AG04449 (cell line): ENCODE measurements around the gene TBX5.

Experiments used
- CTCF ChIA-PET: fragments of 350-600 bp; formaldehyde crosslinking; extraction: SDS; loops from one replicate; lab custom pipeline; 2021; ENCODE audit warnings: antibody characterized with exemption; lab: Yijun Ruan, JAX
- POLR2A ChIA-PET: fragments of 400-600, 350-600 bp; formaldehyde crosslinking; extraction: SDS; loops from one replicate; lab custom pipeline; 2020; ENCODE audit warnings: antibody characterized with exemption, inconsistent platforms; lab: Yijun Ruan, JAX
- DNase-seq: peaks from one replicate; pipeline ENCODE4 v3.0.0-alpha.2; 2010; ENCODE audit warnings: low read depth, low spot score
- H3K4me3 ChIP-seq: 2 replicates; pipeline ENCODE4 v1.5.1; 2011; ENCODE audit warnings: low read depth, mild to moderate bottlenecking, control low read depth, low read length
- CTCF ChIP-seq: IDR thresholded peaks from one replicate; pipeline ENCODE4 v1.5.1; 2011; ENCODE audit warnings: mild to moderate bottlenecking, moderate library complexity, low read length, control low read depth, inconsistent platforms; ENCODE audit not compliant: insufficient read depth; ENCODE audit errors: missing control alignments

TBX5 gene

GRCh38 chr12:114405519-114406271, at the start of gene TBX5:
Gene TBX5, minus strand, starts transcription at chr12:114406144. Its CDS starts 2,246 bp downstream, at chr12:114403898.
- ChIA-PET POLR2A (no interaction called here), CTCF (no interaction called here)
- H3K4me3 ChIP-seq: peak within 1 kb of the TSS; percentile 43

GRCh38 chr12:114451657-114452056, 45.7 kb upstream of the TBX5 start:
- no peak overlapping the region for H3K4me3 ChIP-seq
- CTCF ChIA-PET: no interaction called here
- no peak for TF ChIP-seq CTCF

More at GRCh38 chr12:114405519-114406271, at the start of gene TBX5:
- DNase-seq: no peak
- no peak for TF ChIP-seq CTCF

GRCh38 chr12:114450515-114451300, 44.8 kb upstream of the TBX5 start:
- no peak for DNase-seq
- no peak for TF ChIP-seq CTCF
- no peak overlapping the region for H3K4me3 ChIP-seq
- ChIA-PET POLR2A (no interaction called here), CTCF (no interaction called here)

More at GRCh38 chr12:114451657-114452056, 45.7 kb upstream of the TBX5 start:
- no peak for DNase-seq
- POLR2A ChIA-PET: no interaction called here

- POLR2A ChIA-PET: no interaction called here
- CTCF ChIA-PET: no interaction called here
- no peak for TF ChIP-seq CTCF
Measured at GRCh38 chr12:114450019-114450418, 44.1 kb upstream of the TBX5 start.

GRCh38 chr12:114448618-114448933, 42.6 kb upstream of the TBX5 start:
- CTCF ChIA-PET: no interaction called here
- no peak for DNase-seq
- TF ChIP-seq CTCF: no peak
- no peak overlapping the region for H3K4me3 ChIP-seq
- POLR2A ChIA-PET: no interaction called here

More at GRCh38 chr12:114450019-114450418, 44.1 kb upstream of the TBX5 start:
- DNase-seq: no peak
- no peak overlapping the region for H3K4me3 ChIP-seq
